HL-60 (cell line): ENCODE results near the gene HORMAD2.
"Not testable (repeated sequence)": the region's sequence is repeated elsewhere in the genome, so short reads cannot be mapped to it uniquely, and the experiment has no call there.

Experiments used
- DNase-seq, 2 experiments: peaks; one replicate each; pipeline ENCODE4 v3.0.0-alpha.2; 2010 to 2020; ENCODE audit warnings: low read depth in 1 of 2, low spot score in 1 of 2
- H3K27ac ChIP-seq: fragments of 250-450 bp; sonication (Bioruptor Pico); replicated peaks from 2 replicates; pipeline ENCODE4 v1.5.1; 2020; ENCODE audit warnings: mild to moderate bottlenecking, moderate library complexity
- H3K27me3 ChIP-seq: fragments of 250-450 bp; sonication (Bioruptor Pico); 2 replicates; pipeline ENCODE4 v1.5.1; 2021; ENCODE audit warnings: mild to moderate bottlenecking, moderate library complexity; ENCODE audit not compliant: insufficient read depth, poor library complexity, severe bottlenecking
- H3K4me3 ChIP-seq: replicated peaks from 2 replicates; pipeline ENCODE4 v1.5.1; 2011; ENCODE audit warnings: mild to moderate bottlenecking, control low read depth, low read length; ENCODE audit not compliant: insufficient read depth
- GABPA ChIP-seq: IDR thresholded peaks from 2 replicates; pipeline ENCODE4 v1.6.1; 2012; ENCODE audit warnings: low read depth
- POLR2AphosphoS5 ChIP-seq: IDR thresholded peaks from 2 replicates; pipeline ENCODE4 v1.6.1; 2012; ENCODE audit warnings: low read depth
- SPI1 ChIP-seq: IDR thresholded peaks from 2 replicates; pipeline ENCODE4 v1.6.1; 2012; ENCODE audit warnings: low read depth, mild to moderate bottlenecking, borderline replicate concordance
- TF ChIP-seq, protein P1 (sequence below): IDR thresholded peaks from 2 replicates; pipeline ENCODE4 v1.6.1; 2012; ENCODE audit warnings: low read depth; ENCODE audit not compliant: insufficient replicate concordance
- TF ChIP-seq, protein P2 (sequence below): IDR thresholded peaks from one replicate; pipeline ENCODE4 v1.5.1; 2011; ENCODE audit warnings: low read length, control low read depth, inconsistent platforms; ENCODE audit not compliant: insufficient read depth

Gene HORMAD2

DNA sequence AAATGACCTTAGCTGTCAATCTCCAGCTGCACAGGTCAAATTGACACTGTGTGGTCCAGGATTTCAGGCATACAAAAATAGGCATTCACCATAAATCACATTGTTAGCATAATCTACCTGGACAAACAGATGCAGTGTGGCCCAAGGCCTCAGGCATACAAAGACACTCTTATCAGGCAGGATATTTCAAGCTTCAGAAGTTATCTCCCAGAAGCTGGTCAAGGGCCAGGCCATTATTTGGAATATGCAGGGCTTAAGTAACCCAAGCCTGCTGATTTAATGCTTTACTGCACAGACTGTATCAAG lies 25.5 kb upstream of the HORMAD2 start:
- H3K27me3 ChIP-seq, result no peaks in the 10 kb centered on the region
- DNase-seq, result no peak

DNA sequence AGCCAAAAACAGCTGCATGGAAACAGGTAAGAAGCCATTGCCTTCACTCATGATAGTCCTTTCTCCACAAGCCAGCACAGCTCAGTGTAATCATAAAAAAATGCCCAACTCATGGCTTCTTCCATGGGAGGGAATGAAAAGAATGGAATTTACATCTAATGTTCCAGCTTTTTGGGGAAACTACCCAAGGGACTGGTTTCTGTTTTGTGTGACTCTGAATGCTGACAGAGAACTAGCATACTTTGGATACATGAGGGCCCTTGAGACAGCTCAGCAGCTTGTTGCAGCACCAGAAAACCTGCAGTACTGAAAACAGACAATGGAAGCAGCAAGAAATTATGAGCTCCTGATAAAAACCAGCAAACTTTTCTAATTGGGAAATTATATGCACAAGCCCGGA lies 24.2 kb upstream of the HORMAD2 start:
- H3K4me3 ChIP-seq, result no peak overlapping the region
- TF ChIP-seq, protein P1, sequence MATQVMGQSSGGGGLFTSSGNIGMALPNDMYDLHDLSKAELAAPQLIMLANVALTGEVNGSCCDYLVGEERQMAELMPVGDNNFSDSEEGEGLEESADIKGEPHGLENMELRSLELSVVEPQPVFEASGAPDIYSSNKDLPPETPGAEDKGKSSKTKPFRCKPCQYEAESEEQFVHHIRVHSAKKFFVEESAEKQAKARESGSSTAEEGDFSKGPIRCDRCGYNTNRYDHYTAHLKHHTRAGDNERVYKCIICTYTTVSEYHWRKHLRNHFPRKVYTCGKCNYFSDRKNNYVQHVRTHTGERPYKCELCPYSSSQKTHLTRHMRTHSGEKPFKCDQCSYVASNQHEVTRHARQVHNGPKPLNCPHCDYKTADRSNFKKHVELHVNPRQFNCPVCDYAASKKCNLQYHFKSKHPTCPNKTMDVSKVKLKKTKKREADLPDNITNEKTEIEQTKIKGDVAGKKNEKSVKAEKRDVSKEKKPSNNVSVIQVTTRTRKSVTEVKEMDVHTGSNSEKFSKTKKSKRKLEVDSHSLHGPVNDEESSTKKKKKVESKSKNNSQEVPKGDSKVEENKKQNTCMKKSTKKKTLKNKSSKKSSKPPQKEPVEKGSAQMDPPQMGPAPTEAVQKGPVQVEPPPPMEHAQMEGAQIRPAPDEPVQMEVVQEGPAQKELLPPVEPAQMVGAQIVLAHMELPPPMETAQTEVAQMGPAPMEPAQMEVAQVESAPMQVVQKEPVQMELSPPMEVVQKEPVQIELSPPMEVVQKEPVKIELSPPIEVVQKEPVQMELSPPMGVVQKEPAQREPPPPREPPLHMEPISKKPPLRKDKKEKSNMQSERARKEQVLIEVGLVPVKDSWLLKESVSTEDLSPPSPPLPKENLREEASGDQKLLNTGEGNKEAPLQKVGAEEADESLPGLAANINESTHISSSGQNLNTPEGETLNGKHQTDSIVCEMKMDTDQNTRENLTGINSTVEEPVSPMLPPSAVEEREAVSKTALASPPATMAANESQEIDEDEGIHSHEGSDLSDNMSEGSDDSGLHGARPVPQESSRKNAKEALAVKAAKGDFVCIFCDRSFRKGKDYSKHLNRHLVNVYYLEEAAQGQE, result no peak
- TF ChIP-seq, protein P2, sequence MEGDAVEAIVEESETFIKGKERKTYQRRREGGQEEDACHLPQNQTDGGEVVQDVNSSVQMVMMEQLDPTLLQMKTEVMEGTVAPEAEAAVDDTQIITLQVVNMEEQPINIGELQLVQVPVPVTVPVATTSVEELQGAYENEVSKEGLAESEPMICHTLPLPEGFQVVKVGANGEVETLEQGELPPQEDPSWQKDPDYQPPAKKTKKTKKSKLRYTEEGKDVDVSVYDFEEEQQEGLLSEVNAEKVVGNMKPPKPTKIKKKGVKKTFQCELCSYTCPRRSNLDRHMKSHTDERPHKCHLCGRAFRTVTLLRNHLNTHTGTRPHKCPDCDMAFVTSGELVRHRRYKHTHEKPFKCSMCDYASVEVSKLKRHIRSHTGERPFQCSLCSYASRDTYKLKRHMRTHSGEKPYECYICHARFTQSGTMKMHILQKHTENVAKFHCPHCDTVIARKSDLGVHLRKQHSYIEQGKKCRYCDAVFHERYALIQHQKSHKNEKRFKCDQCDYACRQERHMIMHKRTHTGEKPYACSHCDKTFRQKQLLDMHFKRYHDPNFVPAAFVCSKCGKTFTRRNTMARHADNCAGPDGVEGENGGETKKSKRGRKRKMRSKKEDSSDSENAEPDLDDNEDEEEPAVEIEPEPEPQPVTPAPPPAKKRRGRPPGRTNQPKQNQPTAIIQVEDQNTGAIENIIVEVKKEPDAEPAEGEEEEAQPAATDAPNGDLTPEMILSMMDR, result no peak
- no peak for TF ChIP-seq GABPA
- TF ChIP-seq SPI1, result no peak
- TF ChIP-seq POLR2AphosphoS5, result no peak
- no peaks in the 10 kb centered on the region for H3K27me3 ChIP-seq
- no peak overlapping the region for H3K27ac ChIP-seq
- DNase-seq, result no peak

More for the DNA sequence above, 25.5 kb upstream of the HORMAD2 start:
- no peak overlapping the region for H3K4me3 ChIP-seq
- TF ChIP-seq, protein P1, result no peak
- no peak for TF ChIP-seq GABPA
- TF ChIP-seq, protein P2, result no peak
- TF ChIP-seq POLR2AphosphoS5, result no peak
- H3K27ac ChIP-seq, result no peak overlapping the region

DNA sequence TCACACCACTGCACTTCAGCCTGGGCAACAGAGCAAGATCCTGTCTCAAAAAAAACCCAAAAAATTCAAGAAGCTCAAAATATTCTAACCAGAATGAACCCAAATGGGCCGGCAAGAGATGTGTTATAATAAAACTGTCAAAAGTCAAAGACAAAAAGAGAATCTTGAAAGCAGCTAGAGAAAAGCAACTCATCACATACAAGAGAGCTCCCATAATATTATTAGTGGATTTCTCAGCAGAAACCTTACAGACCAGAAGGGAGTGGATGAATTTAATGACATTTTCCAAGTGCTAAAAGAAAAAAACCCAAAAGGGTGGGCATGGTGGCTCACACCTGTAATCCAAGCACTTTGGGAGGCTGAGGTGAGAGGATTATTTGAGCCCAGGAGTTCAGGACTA lies 22.9 kb upstream of the HORMAD2 start:
- DNase-seq, result no peak
- no peaks in the 10 kb centered on the region for H3K27me3 ChIP-seq
- TF ChIP-seq, protein P2, result no peak
- TF ChIP-seq POLR2AphosphoS5 (no peak), GABPA (no peak), SPI1 (no peak)
- TF ChIP-seq, protein P1, result no peak
- H3K27ac ChIP-seq, result no peak overlapping the region
- H3K4me3 ChIP-seq, result no peak overlapping the region

DNA sequence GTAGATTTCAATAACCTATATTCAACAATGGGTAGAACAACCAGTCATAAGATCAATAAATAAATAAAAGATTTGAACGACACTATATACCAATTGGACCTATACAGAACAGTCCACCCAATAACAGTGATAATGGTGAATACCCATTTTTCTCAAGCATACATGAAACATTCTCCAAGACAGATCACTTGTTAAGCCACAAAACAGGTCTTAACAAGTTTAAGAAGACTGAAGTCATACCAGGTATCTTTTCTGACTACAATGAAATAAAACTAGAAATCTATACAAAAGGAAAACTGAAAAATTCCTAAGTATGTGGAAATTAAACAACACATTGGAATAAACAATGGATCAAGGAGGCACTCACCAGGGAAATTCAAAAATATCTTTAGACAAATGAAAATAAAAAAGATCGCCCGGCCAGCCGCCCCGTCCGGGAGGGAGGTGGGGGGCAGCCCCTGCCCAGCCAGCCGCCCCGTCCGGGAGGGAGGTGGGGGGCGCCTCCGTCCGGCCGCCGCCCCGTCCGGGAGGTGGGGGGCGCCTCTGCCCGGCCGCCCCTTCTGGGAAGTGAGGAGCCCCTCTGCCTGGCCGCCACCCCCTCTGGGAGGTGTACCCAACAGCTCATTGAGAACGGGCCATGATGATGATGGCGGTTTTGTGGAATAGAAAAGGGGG lies 20.8 kb upstream of the HORMAD2 start:
- not testable (repeated sequence) for H3K27ac ChIP-seq, H3K27me3 ChIP-seq, H3K4me3 ChIP-seq, DNase-seq

DNA sequence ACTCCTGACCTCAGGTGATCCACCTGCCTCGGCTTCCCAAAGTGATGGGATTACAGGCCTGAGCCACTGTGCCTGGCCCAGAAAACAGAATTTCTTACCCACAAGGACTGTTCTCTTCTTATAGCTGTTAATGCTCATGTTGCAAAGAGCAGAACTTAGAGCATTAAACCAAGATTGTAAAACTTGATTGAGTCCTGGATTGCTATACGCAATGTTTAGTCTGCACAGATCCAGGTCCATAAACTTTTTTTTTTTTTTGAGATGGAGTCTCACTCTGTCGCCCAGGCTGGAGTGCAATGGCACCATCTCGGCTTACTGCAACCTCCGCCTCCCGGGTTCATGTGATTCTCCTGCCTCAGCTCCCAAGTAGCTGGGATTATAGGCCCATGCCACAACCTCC lies 19.2 kb upstream of the HORMAD2 start:
- H3K4me3 ChIP-seq, DNase-seq, H3K27ac ChIP-seq, H3K27me3 ChIP-seq: not testable (repeated sequence)
